Activated B cell treated with CpG ODN at 0.5 μM for 24 hours (primary cell): ENCODE measurements around the gene SH2D3A. TPM values are rescaled to one million over a fixed set of nuclear protein-coding genes. Genes with fewer than 3 reads are reported as not detected.
"Not testable (repeated sequence)": the region's sequence is repeated elsewhere in the genome, so short reads cannot be mapped to it uniquely, and the experiment has no call there.

Experiments used
- ATAC-seq: fragments of 200-7000 bp; cut with Tn5 transposase; one replicate; pipeline ENCODE4 v1.10.0; 2021; ENCODE audit warnings: low read depth, mild to moderate bottlenecking, moderate library complexity
- CTCF ChIA-PET: fragments of 350-600 bp; sonication (Branson Sonifier 250); formaldehyde crosslinking; loops from one replicate; lab custom pipeline; 2021; ENCODE audit warnings: antibody characterized with exemption; lab: Charles Lee
- POLR2A ChIA-PET: fragments of 350-600 bp; sonication (Branson Sonifier 250); formaldehyde crosslinking; loops from one replicate; lab custom pipeline; 2021; ENCODE audit warnings: antibody characterized with exemption; lab: Charles Lee
- DNase-seq: peaks from one replicate; pipeline ENCODE4 v3.0.0; 2022
- H3K27ac Mint-ChIP-seq: one replicate; pipeline ENCODE4 v1.8.0; 2020; ENCODE audit warnings: mixed read lengths
- H3K27me3 Mint-ChIP-seq: one replicate; pipeline ENCODE4 v1.8.0; 2021; ENCODE audit warnings: mixed read lengths
- H3K36me3 Mint-ChIP-seq: one replicate; pipeline ENCODE4 v1.8.0; 2021; ENCODE audit warnings: low read depth, mixed read lengths
- H3K4me1 Mint-ChIP-seq: one replicate; pipeline ENCODE4 v1.8.0; 2021; ENCODE audit warnings: mixed read lengths
- H3K4me3 Mint-ChIP-seq: one replicate; pipeline ENCODE4 v1.8.0; 2020; ENCODE audit warnings: mild to moderate bottlenecking, mixed read lengths
- H3K9me3 Mint-ChIP-seq: one replicate; pipeline ENCODE4 v1.8.0; 2020; ENCODE audit warnings: mixed read lengths
- CTCF ChIP-seq: fragments of 200-600 bp; IDR thresholded peaks from one replicate; pipeline ENCODE4 v1.8.0; 2022; ENCODE audit warnings: antibody characterized with exemption, mild to moderate bottlenecking
- intact Hi-C: fragments of 100-400 bp; cut with micrococcal nuclease; formaldehyde crosslinking; loops from one replicate; pipeline ENCODE4 v1.15.1; 2024
- total RNA-seq: library from RNA; stranded (reverse); gene quantifications from 2 replicates; pipeline ENCODE4 v1.2.3, GENCODE V29; 2022

Gene SH2D3A
- total RNA-seq, 1 donor from 2014 or later: 22.6 TPM

GRCh38 chr19:6773323-6773931, 6.2 kb upstream of the SH2D3A start:
- peaks cover 40% of the 10 kb centered on the region for H3K36me3 Mint-ChIP-seq
- ChIA-PET POLR2A (interaction anchor here (0.6 to 10.1 kb wide), 24 partner anchors 8 to 1151 kb away, joined by 3 to 333 read pairs (median 4); partner anchors contain the start of genes DENND1C, GPR108, SAFB2 and ZNF557), CTCF (interaction anchor here (1.1 to 3.5 kb wide), 4 partner anchors 29 to 90 kb away, joined by 4 to 31 read pairs (median 11); partner anchors contain the start of gene GPR108)
- intact Hi-C loops: loop anchor here (2.0 kb wide), 2 partner anchors 89 to 401 kb away; partner anchors contain the start of gene ALKBH7
- ATAC-seq: peak; percentile 46
- H3K4me1 Mint-ChIP-seq: peaks cover 60% of the 10 kb centered on the region
- TF ChIP-seq CTCF: no peak
- peak overlapping the region; percentile 95 for H3K4me3 Mint-ChIP-seq
- DNase-seq: peak; percentile 60
- peak overlapping the region; percentile 92 for H3K27ac Mint-ChIP-seq
- no peaks in the 10 kb centered on the region for H3K27me3 Mint-ChIP-seq
- no peaks in the 10 kb centered on the region for H3K9me3 Mint-ChIP-seq

- H3K4me1 Mint-ChIP-seq: peaks cover 60% of the 10 kb centered on the region
- DNase-seq: no peak
- POLR2A ChIA-PET: interaction anchor here (0.6 to 10.1 kb wide), 33 partner anchors 9 to 1151 kb away, joined by 3 to 333 read pairs (median 4); partner anchors contain the start of genes DENND1C, GPR108, KHSRP and SAFB2
- no peak for ATAC-seq
- intact Hi-C loops: loop anchor here (1.0 to 2.0 kb wide), 6 partner anchors 20 to 400 kb away; partner anchors contain the start of genes ALKBH7 and GPR108
- CTCF ChIA-PET: interaction anchor here (0.8 to 3.5 kb wide), 7 partner anchors 16 to 142 kb away, joined by 3 to 31 read pairs (median 6); partner anchors contain the start of gene GPR108
- H3K27me3 Mint-ChIP-seq: no peaks in the 10 kb centered on the region
- H3K4me3 Mint-ChIP-seq: peak overlapping the region; percentile 95
- H3K9me3 Mint-ChIP-seq: no peaks in the 10 kb centered on the region
- peak overlapping the region; percentile 92 for H3K27ac Mint-ChIP-seq
- peaks cover 37% of the 10 kb centered on the region for H3K36me3 Mint-ChIP-seq
- no peak for TF ChIP-seq CTCF
Observed at GRCh38 chr19:6772866-6773322, 5.7 kb upstream of the SH2D3A start.

- Mint-ChIP-seq H3K4me1 (peaks cover 60% of the 10 kb centered on the region), H3K9me3 (no peaks in the 10 kb centered on the region), H3K27ac (peak within 1 kb of the TSS; percentile 92), H3K27me3 (no peaks in the 10 kb centered on the region), H3K4me3 (peak within 1 kb of the TSS; percentile 95), H3K36me3 (peaks cover 36% of the 10 kb centered on the region)
- ChIA-PET CTCF (interaction anchor here (0.8 to 3.5 kb wide), 7 partner anchors 15 to 141 kb away, joined by 3 to 31 read pairs (median 6); partner anchors contain the start of gene GPR108), POLR2A (interaction anchor here (0.5 to 10.1 kb wide), 36 partner anchors 9 to 1943 kb away, joined by 3 to 333 read pairs (median 4); partner anchors contain the start of genes DENND1C, GPR108, KHSRP and SAFB2)
- intact Hi-C loops: loop anchor here (1.0 to 2.0 kb wide), 6 partner anchors 19 to 399 kb away; partner anchors contain the start of genes ALKBH7 and GPR108
- peak; percentile 58 for ATAC-seq
- TF ChIP-seq CTCF: no peak
- peak; percentile 71 for DNase-seq
Observed at GRCh38 chr19:6772028-6772865, 5.0 kb upstream of the SH2D3A start, which contains the start of gene VAV1. Gene VAV1, plus strand, starts transcription at chr19:6772708. Its CDS starts 100 bp downstream, at chr19:6772808.

DNA sequence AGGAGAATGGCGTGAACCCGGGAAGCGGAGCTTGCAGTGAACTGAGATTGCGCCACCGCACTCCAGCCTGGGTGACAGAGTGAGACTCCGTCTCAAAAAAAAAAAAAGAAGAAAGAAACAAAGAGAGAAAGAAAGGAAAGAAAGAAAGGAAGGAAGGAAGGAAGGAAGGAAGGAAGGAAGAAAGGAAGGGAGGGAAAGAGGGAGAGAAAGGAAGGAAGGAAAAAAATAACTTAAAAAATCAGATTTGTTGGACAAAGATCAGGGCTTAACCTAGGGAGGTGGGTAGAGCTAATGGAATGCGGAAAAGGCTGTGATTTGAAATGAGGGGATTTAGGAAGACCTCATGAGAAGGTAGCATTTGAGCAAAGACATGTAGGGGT, 4.4 kb upstream of the SH2D3A start:
- ChIA-PET CTCF (interaction anchor here (1.3 to 3.5 kb wide), 4 partner anchors 31 to 92 kb away, joined by 4 to 31 read pairs (median 11); partner anchors contain the start of gene GPR108), POLR2A (interaction anchor here (0.6 to 10.1 kb wide), 12 partner anchors 12 to 614 kb away, joined by 3 to 333 read pairs (median 8); partner anchors contain the start of genes GPR108 and TNFSF9)
- not testable (repeated sequence) for ATAC-seq, H3K9me3 Mint-ChIP-seq, DNase-seq, H3K27me3 Mint-ChIP-seq
- intact Hi-C loops: loop anchor here (1.0 to 2.0 kb wide), 6 partner anchors 18 to 399 kb away; partner anchors contain the start of genes ALKBH7 and GPR108
- Mint-ChIP-seq H3K36me3 (peaks cover 30% of the 10 kb centered on the region), H3K4me3 (peak overlapping the region; percentile 95), H3K27ac (peak overlapping the region; percentile 92), H3K4me1 (peaks cover 60% of the 10 kb centered on the region)
